HG02678 (cell line): ENCODE measurements around the gene KRTDAP.

ENCODE experiments used
- ATAC-seq: cut with Tn5 transposase; IDR thresholded peaks from one replicate; pipeline ENCODE4 v1.9.1; 2021; ENCODE audit warnings: mild to moderate bottlenecking, moderate library complexity; ENCODE audit not compliant: unreplicated experiment

The KRTDAP gene, protein sequence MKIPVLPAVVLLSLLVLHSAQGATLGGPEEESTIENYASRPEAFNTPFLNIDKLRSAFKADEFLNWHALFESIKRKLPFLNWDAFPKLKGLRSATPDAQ

DNA sequence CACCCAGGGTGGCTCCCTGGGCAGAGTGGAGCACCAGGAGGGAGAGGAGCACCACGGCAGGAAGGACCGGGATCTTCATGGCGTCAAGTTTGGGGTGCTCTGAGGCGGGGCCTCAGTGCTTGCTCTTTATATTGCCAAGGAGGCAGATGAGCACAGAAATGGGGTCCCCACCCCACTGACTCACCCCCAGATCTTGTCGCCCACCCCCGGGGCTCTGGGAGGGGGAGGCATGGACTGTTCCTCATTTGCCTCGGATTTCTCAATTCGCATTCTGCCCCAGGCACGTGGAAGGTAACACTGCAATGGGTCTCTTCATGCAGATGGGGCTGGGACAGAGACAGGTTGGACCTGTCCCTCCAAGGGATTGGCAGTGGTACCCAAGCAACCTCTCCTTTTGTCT, at the start of gene KRTDAP:
KRTDAP (minus strand) TSS at position 101 of the 400 bp plus-strand sequence; CDS start at position 79, 22 bp downstream.
- no peak for ATAC-seq

DNA sequence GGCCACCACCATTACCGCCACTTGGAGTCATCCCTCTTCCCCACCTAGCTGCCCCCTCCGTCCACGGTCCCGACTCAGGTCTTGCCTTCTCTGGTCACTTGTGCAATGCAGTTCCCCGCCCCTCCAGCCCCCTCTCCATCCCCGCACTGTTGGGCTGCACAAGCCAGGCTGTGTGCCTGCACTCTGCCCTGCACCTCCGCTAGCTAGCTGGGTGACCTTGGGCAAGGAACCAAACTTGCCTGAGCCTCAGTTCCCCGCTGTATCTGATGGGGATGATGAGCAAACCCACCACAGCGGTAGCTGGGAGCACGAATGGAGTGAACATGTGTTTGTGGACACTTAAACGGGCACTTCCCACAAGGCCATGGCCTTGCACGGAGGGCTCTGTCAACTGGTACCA, 49.6 kb upstream of the KRTDAP start:
- ATAC-seq: no peak

DNA sequence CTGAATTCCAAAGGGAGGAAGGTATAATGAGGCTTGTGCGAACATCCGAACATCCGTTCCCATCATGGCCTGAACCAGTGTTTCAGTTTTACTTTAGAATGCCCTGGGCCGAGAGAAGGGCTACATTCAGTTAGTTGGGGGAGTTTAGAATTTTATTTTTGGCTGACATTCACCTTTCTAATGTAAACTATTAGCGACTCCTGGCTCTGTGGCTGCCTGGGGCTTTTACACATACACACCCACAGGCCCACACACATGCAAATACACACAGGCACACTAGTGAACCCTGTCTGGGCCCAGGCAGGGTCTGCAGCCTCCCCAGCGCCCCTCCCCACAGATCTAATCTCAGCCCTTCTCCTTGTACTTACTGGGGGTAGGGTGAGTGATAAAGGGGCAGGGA, 49.0 kb upstream of the KRTDAP start:
- ATAC-seq: no peak

DNA sequence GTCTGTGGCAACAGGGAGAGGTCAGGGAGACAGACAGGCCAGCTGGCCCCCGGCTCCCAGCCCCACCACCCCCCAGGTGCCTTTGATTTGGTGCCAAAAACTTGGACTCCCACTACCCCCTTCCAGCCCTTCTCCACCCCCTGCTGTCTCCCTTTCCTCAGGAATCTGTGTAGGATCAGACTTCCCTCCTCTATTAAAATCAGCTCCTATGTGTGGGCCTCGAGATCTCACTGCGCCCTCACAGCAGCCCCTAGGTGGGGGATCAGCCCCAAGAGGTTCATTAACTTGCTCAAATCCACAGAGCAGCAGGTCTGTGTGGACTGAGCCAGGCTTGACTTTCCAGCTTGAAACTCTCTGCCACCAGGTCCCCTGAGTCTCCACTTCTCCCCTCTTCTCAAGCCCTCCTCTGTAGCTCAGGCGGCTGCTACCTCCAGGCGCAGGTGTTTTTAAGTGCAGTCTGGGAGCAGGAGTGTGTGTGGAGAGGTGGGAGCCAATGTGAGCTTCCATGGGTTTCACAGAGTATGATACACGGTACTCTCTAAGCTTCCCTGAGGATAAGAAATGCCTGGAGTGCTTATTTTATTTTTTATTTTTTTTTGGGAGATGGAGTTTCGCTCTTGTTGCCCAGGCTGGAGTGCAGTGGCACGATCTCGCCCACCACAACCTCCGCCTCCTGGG, 44.7 kb upstream of the KRTDAP start:
- no peak for ATAC-seq

DNA sequence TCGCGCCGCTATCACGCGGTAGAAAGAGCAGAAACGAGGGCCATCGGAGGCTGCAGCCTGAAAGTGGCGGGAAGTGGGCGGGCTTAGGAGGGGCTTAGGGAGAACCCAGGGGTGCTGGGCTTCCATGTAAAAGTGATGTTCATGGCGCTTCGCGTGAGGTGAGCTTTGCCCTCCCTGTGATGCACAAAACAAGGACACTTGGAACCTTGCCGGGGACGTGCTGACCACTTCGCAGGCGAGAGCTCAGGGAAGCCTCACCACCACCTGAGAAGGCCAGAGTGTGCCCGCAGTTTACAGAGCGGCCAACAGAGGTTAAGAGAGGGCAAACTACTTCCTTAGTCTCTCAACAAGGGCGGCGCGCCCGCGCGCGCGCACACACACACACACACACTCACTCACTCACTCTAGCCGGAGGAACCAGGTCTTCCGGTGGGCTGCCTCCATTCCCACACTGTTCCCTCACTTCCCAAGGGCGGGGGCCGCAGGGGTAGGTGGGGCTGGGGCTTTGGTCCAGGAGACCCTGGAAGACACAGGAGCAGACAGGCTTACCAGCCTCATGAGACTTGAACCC, 43.6 kb upstream of the KRTDAP start:
- ATAC-seq: no peak

DNA sequence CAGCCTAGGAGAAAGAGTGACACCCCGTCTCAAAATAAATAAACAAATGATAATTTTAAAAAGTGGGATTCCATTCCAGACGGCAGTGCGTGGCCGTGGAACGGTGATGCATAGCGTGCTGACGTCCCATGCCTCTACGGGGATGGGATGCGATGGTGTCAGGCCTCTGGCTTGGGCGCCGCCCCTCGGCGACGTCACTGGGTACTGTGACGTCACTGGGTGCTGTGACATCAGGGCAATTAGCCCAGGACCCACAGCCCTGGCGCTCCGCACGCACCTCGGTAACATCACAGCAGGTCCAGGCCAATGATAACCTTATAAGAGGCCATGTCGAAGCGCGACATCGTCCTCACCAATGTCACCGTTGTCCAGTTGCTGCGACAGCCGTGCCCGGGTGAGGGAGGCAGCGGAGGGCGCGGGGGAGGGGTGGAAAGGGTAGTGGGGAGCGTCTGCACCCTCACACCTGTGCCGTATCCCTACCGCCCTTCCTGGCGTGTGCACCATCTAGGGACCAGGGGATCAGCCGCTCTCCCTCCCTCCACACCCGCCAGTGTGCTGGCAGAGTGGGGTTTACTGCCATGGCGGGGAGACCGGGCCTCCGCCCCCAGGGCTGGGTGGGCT, 43.0 kb upstream of the KRTDAP start, which contains the start of gene GAPDHS:
GAPDHS (plus strand) TSS at position 256 of the 621 bp plus-strand sequence; CDS start at position 328, 72 bp downstream.
- ATAC-seq: no peak

DNA sequence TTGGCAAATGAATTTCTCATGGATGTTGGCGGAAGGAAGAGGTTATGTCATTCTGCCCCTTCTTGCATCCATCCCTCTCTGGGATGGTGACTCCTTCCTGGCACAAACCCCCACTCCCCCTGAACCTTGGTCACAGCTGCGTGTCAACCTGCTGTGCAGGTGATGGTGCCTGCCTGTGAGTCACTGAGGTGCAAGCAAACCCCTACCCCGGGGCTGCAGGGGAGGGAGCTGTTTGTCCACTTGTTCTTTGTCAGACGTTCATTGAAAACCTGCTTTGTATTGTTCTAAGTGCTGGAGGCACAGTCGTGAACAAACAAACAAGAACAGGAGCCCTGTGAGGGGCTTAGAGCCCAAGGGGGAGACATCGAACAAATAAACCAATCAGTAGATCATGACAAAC, 41.0 kb upstream of the KRTDAP start:
- ATAC-seq: no peak

DNA sequence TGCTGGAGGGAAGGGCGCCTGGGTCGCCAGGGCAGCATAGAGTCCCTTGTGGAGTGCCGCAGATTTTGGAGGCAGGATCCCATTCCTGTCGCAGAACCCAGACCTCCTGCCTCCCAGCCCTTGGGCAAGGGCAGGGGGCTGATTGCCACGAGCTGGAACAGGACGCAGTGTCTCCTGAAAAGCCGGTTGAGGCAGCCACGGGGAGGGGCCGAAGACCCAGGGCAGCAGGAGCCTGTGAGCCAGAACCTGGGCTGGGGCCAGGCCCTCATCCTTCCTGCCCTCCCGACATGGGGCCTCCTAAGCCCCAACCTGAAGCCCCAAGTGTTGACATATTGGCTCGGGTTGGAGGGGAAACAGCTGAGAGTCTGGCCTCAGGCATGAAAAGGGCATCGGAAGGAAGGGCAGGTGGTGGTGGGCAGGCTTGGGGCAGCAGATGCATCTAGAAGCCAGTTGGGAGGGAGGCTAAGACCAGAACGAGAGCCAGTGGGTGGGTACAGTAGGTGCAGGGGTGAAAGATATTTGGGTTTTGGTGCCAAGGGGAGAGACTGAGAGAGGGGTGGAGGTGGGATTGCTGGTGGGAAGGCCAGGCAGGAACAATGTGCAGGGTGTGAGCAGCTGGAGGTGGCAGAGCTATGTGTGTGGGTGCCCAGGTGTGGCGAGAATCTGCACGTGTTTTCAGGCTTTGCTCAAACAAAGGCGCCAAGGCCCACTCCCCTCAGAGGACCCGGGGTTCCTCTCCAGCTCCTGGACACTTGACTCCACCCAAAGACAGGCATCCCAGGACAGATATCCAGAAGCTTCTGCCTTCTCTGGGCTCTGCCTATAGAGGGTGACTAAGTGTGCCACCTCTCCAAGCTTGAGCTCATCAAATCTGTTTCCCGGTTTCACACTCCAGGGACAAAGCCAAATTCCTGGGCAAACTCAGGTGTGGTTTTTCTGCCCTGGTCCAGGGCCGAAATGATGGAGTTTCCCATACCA, 39.3 kb upstream of the KRTDAP start:
- no peak for ATAC-seq

DNA sequence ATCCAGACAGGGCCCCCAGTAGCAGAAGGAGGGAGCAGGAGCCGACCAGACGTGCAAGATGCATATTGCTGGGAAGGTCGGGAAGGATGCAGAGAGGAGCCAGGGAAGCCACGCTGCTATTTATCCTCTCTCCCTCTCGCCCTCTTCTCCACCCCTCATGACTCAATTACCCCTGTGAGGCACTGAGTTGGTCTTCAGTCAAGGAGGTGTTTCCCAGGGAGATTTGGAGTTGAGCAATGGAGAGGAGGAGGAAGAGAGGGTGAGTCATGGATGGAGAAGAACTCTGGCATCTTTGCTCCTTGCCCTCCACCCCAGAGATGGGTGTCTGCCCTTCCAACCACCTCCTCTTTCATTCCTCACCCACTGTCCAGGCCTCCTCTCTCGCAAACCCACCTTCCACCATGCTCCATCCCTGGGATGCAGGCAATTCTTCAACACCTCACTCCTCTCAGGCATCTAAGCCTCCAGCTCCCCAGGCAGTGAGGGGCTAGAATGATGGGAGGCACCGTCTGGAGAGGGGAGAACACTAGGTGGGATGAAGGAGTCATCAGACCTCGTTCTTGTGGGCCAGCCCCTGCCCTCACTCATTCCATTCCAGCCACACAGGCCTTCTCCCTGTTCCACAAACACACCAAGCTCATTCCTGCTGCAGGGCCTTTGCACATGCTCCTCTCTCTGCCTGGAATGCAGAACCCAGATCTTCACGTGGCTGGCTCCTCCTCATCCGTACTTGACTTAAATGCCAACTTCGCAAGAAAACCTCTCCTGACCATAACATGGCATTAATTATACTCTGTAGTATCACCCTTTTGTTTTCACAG, 38.2 kb upstream of the KRTDAP start, which contains the start of gene SBSN:
SBSN (minus strand) TSS at position 94 of the 821 bp plus-strand sequence; CDS start at position 64, 30 bp downstream.
- ATAC-seq: no peak

DNA sequence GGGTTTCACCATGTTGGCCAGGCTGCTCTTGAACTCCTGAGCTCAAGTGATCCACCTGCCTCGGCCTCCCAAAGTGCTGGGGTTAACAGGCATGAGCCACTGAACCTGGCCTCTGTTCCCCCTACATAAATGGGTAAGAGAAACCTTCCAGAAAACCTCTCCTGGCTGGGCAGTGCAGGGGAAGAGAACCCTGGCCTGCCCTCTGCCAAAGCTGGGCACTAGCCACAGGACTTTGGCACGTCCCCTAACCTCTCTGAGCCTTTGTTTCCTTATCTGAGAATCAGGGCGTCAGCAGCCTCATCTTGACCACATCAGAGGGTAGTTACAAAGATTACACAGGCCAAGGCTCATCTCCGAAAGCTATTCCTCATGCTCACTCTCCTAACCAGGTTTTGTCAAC, 35.6 kb upstream of the KRTDAP start:
- ATAC-seq: no peak

DNA sequence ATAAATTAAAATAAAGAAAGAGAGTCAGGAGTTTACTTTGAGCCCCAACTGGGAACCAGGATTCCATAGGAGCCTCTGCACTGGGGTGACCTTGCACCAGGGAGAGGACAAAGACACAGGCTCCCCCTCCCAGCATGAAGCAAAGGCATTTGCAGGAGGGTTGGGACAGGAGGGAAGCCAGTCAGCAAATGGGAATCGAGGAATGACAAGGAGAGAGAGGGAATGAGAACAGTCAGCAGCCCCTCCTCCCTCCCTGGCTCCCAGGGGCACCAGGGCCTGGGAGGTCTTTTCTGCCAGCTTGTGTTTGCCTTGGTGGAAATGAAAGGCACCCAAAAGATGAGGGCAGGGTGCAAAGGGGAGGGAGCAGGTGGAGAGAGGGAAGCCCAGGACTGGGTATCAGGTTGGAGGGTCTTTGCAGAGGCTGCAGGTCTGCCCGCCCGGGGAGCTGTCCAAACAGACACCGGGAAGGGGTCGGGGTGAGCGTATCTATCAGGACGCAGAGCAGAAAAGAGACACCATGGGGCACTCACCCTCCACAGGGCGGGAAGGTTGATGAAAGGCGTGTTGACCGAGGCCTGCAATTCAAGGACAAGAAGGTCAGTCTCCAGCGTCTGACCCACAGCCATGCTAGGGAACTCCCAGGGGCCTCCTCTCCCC, 34.0 kb upstream of the KRTDAP start:
- ATAC-seq: no peak

DNA sequence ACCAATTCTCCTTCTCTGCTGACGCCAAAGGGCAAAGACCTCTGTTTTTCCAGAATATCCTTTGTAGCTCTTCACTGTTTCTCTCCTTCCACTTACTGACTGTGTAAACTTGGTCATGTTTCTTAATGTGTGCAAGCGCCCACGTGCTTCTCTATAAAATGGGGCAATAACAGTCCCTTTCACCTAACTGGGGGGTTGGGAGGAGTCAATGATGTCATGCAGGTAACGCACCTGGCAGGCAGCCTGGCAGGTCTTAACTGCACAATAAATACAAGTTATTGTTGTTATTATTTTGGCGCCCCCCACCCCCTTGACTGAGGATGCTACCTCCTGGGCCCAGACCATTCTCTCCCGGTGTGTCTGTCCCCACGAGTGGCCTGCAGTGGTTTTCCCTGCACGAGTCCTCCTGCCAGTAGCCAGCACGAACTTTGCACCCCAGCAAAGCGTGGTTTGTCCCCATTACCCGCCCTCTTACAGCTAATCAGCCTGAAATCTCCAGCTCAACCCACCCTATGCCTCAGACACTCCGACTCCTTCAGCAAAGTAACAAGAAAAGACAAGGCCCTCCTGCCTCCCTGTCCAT, 32.6 kb upstream of the KRTDAP start:
- no peak for ATAC-seq

DNA sequence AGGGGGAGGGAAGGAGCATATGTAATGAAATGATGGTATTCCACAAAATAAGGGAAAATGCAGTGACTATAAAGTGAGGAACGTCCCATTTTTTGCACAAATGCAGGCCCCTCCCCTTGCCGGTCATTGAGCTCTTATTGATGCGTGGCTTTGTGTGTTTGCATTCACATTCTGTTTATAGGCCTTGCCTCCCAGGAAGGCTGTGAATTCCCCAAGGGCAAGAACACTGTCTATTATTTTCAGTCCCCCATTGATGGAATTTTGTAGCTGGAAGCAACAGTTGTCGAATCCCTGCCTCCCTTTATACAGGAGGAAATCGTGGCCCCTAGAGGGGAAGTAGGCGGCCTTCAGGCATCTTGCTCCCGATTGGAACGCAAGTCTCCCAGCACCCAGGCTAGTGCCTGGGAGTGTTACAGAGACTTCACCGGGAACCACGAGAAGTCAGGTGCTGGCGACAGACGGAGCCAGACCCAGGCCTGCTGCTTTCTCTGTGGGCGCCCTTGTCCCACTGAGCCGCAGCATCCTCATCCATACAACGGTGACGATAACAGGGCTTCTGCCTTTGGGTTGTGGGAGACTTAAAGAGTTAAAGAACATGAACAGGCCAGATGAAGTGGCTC, 31.0 kb upstream of the KRTDAP start:
- ATAC-seq: no peak

DNA sequence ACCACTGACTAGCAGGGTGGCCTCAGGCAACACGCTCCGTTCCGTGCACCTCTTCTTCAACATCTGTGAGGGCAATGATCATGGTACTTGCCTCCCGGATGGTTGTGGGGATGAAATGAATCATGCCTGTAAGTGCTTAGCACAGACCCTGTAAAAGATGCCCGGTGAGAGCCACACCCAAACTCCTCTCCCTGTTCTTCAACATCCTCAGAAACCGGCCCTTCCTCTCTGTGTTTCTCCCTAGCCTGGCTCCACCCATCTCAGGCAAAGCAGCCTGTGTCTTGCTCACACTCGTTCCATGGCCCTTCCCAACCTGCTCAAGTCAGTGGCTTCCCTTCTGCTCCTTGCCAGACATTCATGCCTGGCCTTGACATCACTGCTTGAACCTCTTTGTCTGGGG, 29.0 kb upstream of the KRTDAP start:
- ATAC-seq: no peak

DNA sequence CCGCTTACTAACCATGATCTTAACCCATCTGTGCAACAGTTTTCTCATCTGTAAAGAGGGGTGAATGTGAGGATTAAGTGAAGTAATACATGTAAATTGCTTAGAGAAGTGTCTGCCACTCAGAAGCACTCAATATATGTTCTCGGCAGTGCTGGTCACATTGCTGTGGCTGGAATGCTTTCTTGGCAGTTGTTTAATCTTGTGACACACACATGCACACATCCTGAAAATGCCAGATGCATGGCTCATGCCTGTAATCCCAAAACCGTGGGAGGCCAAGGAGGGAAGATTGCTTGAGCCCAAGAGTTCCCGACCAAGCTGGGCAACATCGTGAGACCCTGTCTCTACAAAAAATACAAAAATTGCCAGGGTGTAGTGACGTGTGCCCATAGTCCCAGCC, 28.0 kb upstream of the KRTDAP start:
- no peak for ATAC-seq

DNA sequence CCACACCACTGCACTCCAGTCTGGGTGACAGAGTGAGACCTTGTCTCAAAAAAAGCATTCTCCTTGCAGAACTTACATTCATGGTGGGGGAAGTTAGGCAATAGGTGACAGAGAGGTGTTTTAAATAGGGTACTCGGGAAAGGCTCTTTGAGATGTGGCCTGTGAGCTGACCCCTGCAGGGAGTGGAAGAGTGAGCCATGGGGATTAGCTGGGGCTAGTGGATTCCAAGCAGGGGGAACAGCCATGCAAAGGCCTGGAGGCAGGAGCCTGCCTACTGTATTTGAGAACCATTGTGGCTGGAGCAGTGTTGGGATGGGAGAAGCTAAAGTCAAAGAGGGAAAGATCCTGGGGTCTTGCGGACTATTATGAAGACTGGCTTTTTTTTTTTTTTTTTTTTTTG, 27.1 kb upstream of the KRTDAP start:
- no peak for ATAC-seq

DNA sequence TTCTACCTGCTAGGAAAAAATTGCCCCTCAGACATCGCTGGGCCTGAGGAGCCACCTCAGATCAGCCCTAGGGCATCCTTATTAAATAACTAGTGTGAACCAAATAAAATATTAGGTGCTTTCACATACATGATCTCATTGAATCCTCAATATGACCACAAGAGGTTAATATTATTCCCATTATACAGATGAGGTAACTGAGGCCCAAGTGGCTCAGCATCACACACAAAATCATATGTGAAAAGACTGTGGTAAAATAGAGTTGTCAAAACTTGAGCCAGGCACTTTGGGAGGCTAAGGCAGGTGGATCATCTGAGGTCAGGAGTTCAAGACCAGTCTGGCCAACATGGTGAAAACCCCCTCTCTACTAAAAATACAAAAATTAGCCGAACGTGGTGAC, 26.0 kb upstream of the KRTDAP start:
- no peak for ATAC-seq

DNA sequence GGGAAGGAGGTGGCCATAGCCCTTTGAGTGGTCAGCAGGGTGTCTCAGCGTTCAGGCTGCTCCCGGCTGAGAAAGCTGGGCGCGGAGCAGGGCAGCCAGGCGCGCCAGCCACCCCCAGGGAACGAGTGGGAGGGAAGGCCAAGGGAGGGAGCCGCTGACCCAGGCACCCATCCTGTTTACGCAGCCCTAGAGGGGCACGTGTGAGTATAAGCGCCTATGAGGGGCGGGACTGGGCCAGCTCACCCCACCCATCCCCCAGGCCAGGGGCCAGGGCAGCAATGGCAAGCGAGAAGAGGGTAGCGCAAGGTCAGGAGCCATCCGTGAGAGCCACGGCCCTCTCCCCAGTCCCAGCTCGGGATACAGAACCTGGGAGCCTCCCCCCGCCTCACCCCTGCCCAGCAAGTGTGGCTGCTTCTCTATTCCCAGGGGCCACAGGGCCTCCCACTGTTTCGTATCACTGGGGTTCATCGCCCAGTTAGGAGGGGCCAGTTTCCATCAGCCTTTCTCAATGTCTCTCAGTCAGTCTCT, 24.1 kb upstream of the KRTDAP start:
- ATAC-seq: no peak
